ENCODE results near the gene APBA2.
A peak's percentile ranks its signal among the peaks of the same experiment; 100 is the strongest.

Gene APBA2

GRCh38 chr15:28930476-28931291 lies 44.9 kb downstream of the APBA2 start:
- no peak for DNase-seq (ENCODE audit: low read depth)
- in situ Hi-C loops (cut with HindIII; ENCODE audit: low sequenced_read_pairs), result no loop called here

DNA sequence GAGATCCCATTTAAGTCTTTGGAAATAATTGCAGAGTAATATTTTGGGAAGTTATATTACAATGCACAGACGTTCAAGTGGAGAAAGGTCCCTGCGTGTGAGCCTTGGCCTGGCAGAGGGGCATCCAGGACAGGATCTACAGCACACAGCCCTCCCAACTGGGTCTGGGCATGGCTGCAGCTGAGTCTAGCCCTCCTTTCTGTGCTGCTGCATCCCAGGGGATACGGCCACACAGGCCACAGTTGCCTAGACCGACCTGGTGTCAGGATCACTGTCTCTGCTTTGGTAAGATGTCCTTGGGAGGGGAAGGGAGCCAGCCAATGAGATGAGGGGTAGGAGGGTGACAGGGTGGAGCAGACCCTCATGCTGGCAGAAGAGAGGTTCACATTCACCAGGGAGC lies 46.1 kb downstream of the APBA2 start:
- TF ChIP-seq, protein P1, sequence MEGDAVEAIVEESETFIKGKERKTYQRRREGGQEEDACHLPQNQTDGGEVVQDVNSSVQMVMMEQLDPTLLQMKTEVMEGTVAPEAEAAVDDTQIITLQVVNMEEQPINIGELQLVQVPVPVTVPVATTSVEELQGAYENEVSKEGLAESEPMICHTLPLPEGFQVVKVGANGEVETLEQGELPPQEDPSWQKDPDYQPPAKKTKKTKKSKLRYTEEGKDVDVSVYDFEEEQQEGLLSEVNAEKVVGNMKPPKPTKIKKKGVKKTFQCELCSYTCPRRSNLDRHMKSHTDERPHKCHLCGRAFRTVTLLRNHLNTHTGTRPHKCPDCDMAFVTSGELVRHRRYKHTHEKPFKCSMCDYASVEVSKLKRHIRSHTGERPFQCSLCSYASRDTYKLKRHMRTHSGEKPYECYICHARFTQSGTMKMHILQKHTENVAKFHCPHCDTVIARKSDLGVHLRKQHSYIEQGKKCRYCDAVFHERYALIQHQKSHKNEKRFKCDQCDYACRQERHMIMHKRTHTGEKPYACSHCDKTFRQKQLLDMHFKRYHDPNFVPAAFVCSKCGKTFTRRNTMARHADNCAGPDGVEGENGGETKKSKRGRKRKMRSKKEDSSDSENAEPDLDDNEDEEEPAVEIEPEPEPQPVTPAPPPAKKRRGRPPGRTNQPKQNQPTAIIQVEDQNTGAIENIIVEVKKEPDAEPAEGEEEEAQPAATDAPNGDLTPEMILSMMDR (IDR thresholded peaks at IDR 0.05; ENCODE audit: low read depth, low read length, missing control alignments), result no peak
- no peak overlapping the region for H3K4me3 ChIP-seq (ENCODE audit: low read depth, low read length)

More at GRCh38 chr15:28930476-28931291, 44.9 kb downstream of the APBA2 start:
- TF ChIP-seq, protein P1 (IDR thresholded peaks at IDR 0.05; ENCODE audit: low read depth, low read length, missing control alignments), result no peak
- H3K4me3 ChIP-seq (ENCODE audit: low read depth, low read length), result no peak overlapping the region

DNA sequence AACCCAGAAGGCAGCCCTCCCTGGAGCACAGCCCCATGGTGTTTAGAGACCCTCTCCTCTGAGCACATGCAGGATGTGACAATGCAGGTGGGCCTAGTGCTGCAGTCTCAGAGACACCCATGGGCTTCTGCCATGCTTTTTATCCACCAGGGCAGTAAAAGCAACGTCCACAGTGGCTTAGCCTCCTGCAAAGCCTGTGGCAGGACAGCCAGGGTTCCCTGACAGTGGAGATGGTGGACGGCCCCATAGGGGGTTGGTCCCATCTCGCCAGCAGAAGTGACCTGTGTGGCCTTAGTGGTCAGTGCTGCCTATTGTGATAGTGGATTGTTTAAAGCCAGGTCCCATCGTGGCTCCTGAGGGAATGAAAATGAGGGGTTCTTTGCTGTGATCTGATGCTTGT lies 46.6 kb downstream of the APBA2 start:
- no peak for DNase-seq (ENCODE audit: low read depth)
- TF ChIP-seq, protein P1 (IDR thresholded peaks at IDR 0.05; ENCODE audit: low read depth, low read length, missing control alignments), result no peak
- no peak overlapping the region for H3K4me3 ChIP-seq (ENCODE audit: low read depth, low read length)
- in situ Hi-C loops (cut with HindIII; ENCODE audit: low sequenced_read_pairs), result no loop called here

More for the DNA sequence above, 46.1 kb downstream of the APBA2 start:
- in situ Hi-C loops (cut with HindIII; ENCODE audit: low sequenced_read_pairs), result no loop called here
- no peak for DNase-seq (ENCODE audit: low read depth)

- no peak for DNase-seq (ENCODE audit: low read depth)
- TF ChIP-seq, protein P1 (IDR thresholded peaks at IDR 0.05; ENCODE audit: low read depth, low read length, missing control alignments), result no peak
These were observed 48.1 kb downstream of the APBA2 start for GRCh38 chr15:28933710-28934445.

DNA sequence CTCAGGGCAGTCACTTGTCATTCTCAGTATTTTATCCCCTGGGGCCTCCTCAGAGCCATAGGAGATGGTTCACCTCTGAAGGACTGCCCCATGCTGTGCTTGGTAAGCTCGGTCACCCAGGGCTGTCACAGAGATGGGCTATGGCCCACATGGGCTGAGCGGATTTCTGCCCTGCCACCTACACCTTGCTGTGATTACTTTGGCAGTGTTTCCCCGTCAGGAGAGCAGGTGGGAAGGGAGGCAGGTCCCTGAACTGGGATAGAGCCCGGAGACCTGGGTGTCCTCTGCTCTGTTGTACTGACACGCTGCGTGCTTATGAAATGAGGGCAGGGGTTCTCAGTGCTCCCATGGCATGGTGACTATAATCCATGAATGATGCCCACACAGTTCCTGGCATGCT lies 48.9 kb downstream of the APBA2 start:
- in situ Hi-C loops (cut with HindIII; ENCODE audit: low sequenced_read_pairs), result no loop called here
- no peak overlapping the region for H3K4me3 ChIP-seq (ENCODE audit: low read depth, low read length)
- DNase-seq (ENCODE audit: low read depth), result no peak
- TF ChIP-seq, protein P1 (IDR thresholded peaks at IDR 0.05; ENCODE audit: low read depth, low read length, missing control alignments), result no peak

More at GRCh38 chr15:28933710-28934445, 48.1 kb downstream of the APBA2 start:
- in situ Hi-C loops (cut with HindIII; ENCODE audit: low sequenced_read_pairs), result no loop called here
- no peak overlapping the region for H3K4me3 ChIP-seq (ENCODE audit: low read depth, low read length)

- TF ChIP-seq, protein P1 (IDR thresholded peaks at IDR 0.05; ENCODE audit: low read depth, low read length, missing control alignments), result peak; percentile 36
- in situ Hi-C loops (cut with HindIII; ENCODE audit: low sequenced_read_pairs), result no loop called here
- no peak for DNase-seq (ENCODE audit: low read depth)
- no peak overlapping the region for H3K4me3 ChIP-seq (ENCODE audit: low read depth, low read length)
These were observed 49.5 kb downstream of the APBA2 start for GRCh38 chr15:28935316-28935715.
